H54 (cell line): ENCODE data around the gene ARPC5L.

Experiments
- DNase-seq: peaks from one replicate; pipeline ENCODE4 v3.0.0; 2011; ENCODE audit warnings: low spot score, mixed read lengths; ENCODE audit not compliant: insufficient read length
- FAIRE-seq: peaks from 3 replicates; lab custom pipeline; 2011; peaks lifted over from hg19 to GRCh38; lab: Jason Lieb, UNC
- POLR2A ChIP-seq: IDR thresholded peaks from 2 replicates; pipeline ENCODE4 v1.6.1; 2011; ENCODE audit warnings: low read depth, mild to moderate bottlenecking, low read length

ARPC5L gene

GRCh38 chr9:124852121-124852828 lies 9.7 kb upstream of the ARPC5L start:
- TF ChIP-seq POLR2A = no peak
- FAIRE-seq (no peak), DNase-seq (no peak)

GRCh38 chr9:124852829-124853531 lies 8.9 kb upstream of the ARPC5L start, which contains the start of gene WDR38:
Gene WDR38 (plus strand): TSS chr9:124853460. CDS start chr9:124853532, 72 bp downstream.
- FAIRE-seq = no peak
- TF ChIP-seq POLR2A = peak; percentile 16; the same call in 1 of the 2 replicates
- peak; percentile 99 for DNase-seq

- DNase-seq = no peak
- TF ChIP-seq POLR2A = no peak
- FAIRE-seq = no peak
These were observed 8.3 kb upstream of the ARPC5L start for GRCh38 chr9:124853605-124854143.

- no peak for FAIRE-seq
- no peak for TF ChIP-seq POLR2A
- DNase-seq = no peak
These were observed 7.8 kb upstream of the ARPC5L start for GRCh38 chr9:124854161-124854560.

GRCh38 chr9:124854822-124855221 lies 7.1 kb upstream of the ARPC5L start:
- no peak for DNase-seq
- TF ChIP-seq POLR2A = no peak
- FAIRE-seq = no peak

GRCh38 chr9:124855566-124855943 lies 6.4 kb upstream of the ARPC5L start:
- no peak for FAIRE-seq
- no peak for DNase-seq
- no peak for TF ChIP-seq POLR2A

- 0 out of 2 replicates have a peak, but pooled peaks have one; percentile 6 for TF ChIP-seq POLR2A
- DNase-seq (peak; percentile 78), FAIRE-seq (no peak)
These were observed 5.8 kb upstream of the ARPC5L start for GRCh38 chr9:124855944-124856765.

- FAIRE-seq (no peak), DNase-seq (no peak)
- TF ChIP-seq POLR2A = no peak
These were observed 4.3 kb upstream of the ARPC5L start for GRCh38 chr9:124857533-124858162.

- no peak for TF ChIP-seq POLR2A
- DNase-seq (no peak), FAIRE-seq (no peak)
These were observed 3.4 kb upstream of the ARPC5L start for GRCh38 chr9:124858330-124859046.

- DNase-seq (no peak), FAIRE-seq (no peak)
- no peak for TF ChIP-seq POLR2A
These were observed 1.9 kb upstream of the ARPC5L start for GRCh38 chr9:124859803-124860581.

- no peak for TF ChIP-seq POLR2A
- DNase-seq (no peak), FAIRE-seq (no peak)
These were observed 1.2 kb upstream of the ARPC5L start for GRCh38 chr9:124860582-124861341.
